Mucosa of descending colon (tissue), 3 donors: Measurements from ENCODE around the gene AFAP1L1. TPM values are rescaled to one million over a fixed set of nuclear protein-coding genes. Genes with fewer than 3 reads are reported as not detected.

Source experiments
- ATAC-seq: fragments of 200-7000 bp; cut with Tn5 transposase; one replicate; pipeline ENCODE4 v1.9.1; 2020; ENCODE audit warnings: mild to moderate bottlenecking, moderate library complexity
- DNase-seq, 3 donors: peaks; one replicate each; pipeline ENCODE4 v3.0.0-alpha.2; 2020
- H3K36me3 ChIP-seq: fragments of 200-600 bp; one replicate; pipeline ENCODE4 v1.8.0; 2021; ENCODE audit warnings: low read depth, mild to moderate bottlenecking
- H3K4me1 ChIP-seq: fragments of 200-600 bp; one replicate; pipeline ENCODE4 v1.8.0; 2021; ENCODE audit warnings: low read depth, mild to moderate bottlenecking
- H3K4me3 ChIP-seq: fragments of 200-600 bp; one replicate; pipeline ENCODE4 v1.8.0; 2021; ENCODE audit warnings: mild to moderate bottlenecking
- H3K9me3 ChIP-seq: fragments of 200-600 bp; one replicate; pipeline ENCODE4 v1.8.0; 2021; ENCODE audit warnings: mild to moderate bottlenecking
- CTCF ChIP-seq: fragments of 200-600 bp; IDR thresholded peaks from one replicate; pipeline ENCODE4 v1.8.0; 2022; ENCODE audit warnings: antibody characterized with exemption, mild to moderate bottlenecking
- intact Hi-C, 2 donors: fragments of 100-400 bp; cut with DNase I in 1 of 2; cut with micrococcal nuclease in 1 of 2; formaldehyde crosslinking; loops; one replicate each; pipeline versions ENCODE4 v1.11.0 to v1.11.1; 2022; cut with DNase I, micrococcal nuclease
- total RNA-seq, 3 donors: library from RNA; stranded (reverse); fragmentation: NEBNext Ultra II Directional in 2 of 3; extraction: Animal tissue kit (Norgen Biotek cat#: 25700) in 2 of 3; gene quantifications; one replicate each; pipeline versions ENCODE4 v1.2.1 to v1.2.4, GENCODE V29; 2021 to 2023
- donor health status: DM: no; HTN: no; CAD: no; lungs with moderate emphysema.
- donor health status: DM: no; HTN: no; CAD: no.
- donor health status: DM: no; HTN: yes; CAD: no.

AFAP1L1 gene
- total RNA-seq, 3 donors from 2014 or later, result 1.5 to 7.3 (median 1.9) TPM

- Histone ChIP-seq H3K36me3 (no peaks in the 10 kb centered on the region), H3K9me3 (no peaks in the 10 kb centered on the region), H3K4me1 (no peaks in the 10 kb centered on the region), H3K4me3 (no peak overlapping the region)
- no peak for DNase-seq
- ATAC-seq, result no peak
- no peak for TF ChIP-seq CTCF
- intact Hi-C loops, result no loop called here
Measured at GRCh38 chr5:149239917-149240316, 31.7 kb upstream of the AFAP1L1 start.

- DNase-seq (peak; percentile 37 to 83 (median 67)), ATAC-seq (peak; percentile 85)
- no peak overlapping the region for H3K4me3 ChIP-seq
- H3K9me3 ChIP-seq, result no peaks in the 10 kb centered on the region
- no peaks in the 10 kb centered on the region for H3K4me1 ChIP-seq
- intact Hi-C loops, result no loop called here
- no peaks in the 10 kb centered on the region for H3K36me3 ChIP-seq
- TF ChIP-seq CTCF, result no peak
Measured at GRCh38 chr5:149240354-149240998, 31.2 kb upstream of the AFAP1L1 start.

GRCh38 chr5:149242339-149242738 lies 29.3 kb upstream of the AFAP1L1 start:
- no peak for TF ChIP-seq CTCF
- no peak for ATAC-seq

GRCh38 chr5:149246906-149247305 lies 24.8 kb upstream of the AFAP1L1 start:
- Histone ChIP-seq H3K4me3 (no peak overlapping the region), H3K4me1 (no peaks in the 10 kb centered on the region), H3K9me3 (no peaks in the 10 kb centered on the region), H3K36me3 (no peaks in the 10 kb centered on the region)
- intact Hi-C loops, result no loop called here
- ATAC-seq (no peak), DNase-seq (no peak)
- TF ChIP-seq CTCF, result no peak

More at GRCh38 chr5:149242339-149242738, 29.3 kb upstream of the AFAP1L1 start:
- H3K9me3 ChIP-seq, result no peaks in the 10 kb centered on the region
- no peaks in the 10 kb centered on the region for H3K36me3 ChIP-seq
- no peak for DNase-seq
- H3K4me1 ChIP-seq, result no peaks in the 10 kb centered on the region
- intact Hi-C loops, result no loop called here
- no peak overlapping the region for H3K4me3 ChIP-seq

- Histone ChIP-seq H3K9me3 (no peaks in the 10 kb centered on the region), H3K4me3 (no peak overlapping the region), H3K4me1 (no peaks in the 10 kb centered on the region), H3K36me3 (no peaks in the 10 kb centered on the region)
- intact Hi-C loops, result no loop called here
- TF ChIP-seq CTCF, result no peak
- no peak for ATAC-seq
- DNase-seq, result no peak
Measured at GRCh38 chr5:149247726-149248125, 23.9 kb upstream of the AFAP1L1 start.

- no peak for TF ChIP-seq CTCF
- ATAC-seq, result no peak
- intact Hi-C loops, result no loop called here
- no peak overlapping the region for H3K4me3 ChIP-seq
- H3K36me3 ChIP-seq, result no peaks in the 10 kb centered on the region
- no peaks in the 10 kb centered on the region for H3K4me1 ChIP-seq
- H3K9me3 ChIP-seq, result no peaks in the 10 kb centered on the region
- no peak for DNase-seq
Measured at GRCh38 chr5:149251546-149251945, 20.1 kb upstream of the AFAP1L1 start.
